NOMO-1 treated with DMSO at 0.1 percent for 48 hours (cell line): Measurements from ENCODE around the gene IQCM.
"Not testable (repeated sequence)": the region's sequence is repeated elsewhere in the genome, so short reads cannot be mapped to it uniquely, and the experiment has no call there.

Experiments used
- DNase-seq: peaks from one replicate; lab custom pipeline; 2025; ENCODE audit not compliant: unreplicated experiment; lab: John Stamatoyannopoulos, UW

Gene IQCM

DNA sequence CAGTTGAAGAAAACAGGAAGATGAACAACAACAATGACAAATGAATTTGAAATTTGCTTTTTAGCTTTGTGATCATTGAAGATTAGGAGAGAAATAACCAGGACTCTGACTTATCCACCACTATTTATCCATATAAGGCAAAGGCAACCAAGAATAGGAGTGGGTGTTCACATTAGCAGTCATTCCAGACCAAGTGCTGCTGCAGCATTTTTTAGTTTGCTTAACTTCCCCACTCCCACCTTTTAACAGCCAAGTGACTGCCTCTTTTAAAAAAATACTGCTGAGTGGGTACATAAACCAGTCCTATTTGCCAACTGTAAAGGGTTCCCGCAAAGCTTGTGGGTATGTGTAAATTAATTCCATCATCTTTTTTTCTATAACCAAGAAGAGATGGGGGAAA is 230.9 kb downstream of the IQCM start:
- DNase-seq: no peak

DNA sequence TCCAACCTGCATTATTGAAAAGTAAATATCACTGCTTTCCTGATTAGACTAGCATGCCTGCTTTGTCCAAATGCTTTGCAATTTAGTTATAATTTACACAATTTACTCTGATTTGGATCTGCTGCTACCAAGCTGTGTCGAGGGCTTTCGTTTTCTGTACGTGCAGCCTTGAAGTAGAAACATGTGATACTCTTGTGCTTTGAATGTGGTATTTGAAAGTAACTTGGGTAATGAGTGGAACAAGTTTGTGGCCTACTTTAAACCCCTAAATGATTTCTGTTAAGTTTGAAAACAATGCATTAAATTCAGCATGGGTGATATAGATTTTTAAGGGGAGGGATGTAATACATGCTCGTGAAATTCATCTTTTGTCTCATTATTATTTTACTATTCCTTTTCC is 240.7 kb downstream of the IQCM start:
- DNase-seq: no peak

- DNase-seq: no peak
These were observed 242.9 kb downstream of the IQCM start for GRCh38 chr4:149572716-149573115.

DNA sequence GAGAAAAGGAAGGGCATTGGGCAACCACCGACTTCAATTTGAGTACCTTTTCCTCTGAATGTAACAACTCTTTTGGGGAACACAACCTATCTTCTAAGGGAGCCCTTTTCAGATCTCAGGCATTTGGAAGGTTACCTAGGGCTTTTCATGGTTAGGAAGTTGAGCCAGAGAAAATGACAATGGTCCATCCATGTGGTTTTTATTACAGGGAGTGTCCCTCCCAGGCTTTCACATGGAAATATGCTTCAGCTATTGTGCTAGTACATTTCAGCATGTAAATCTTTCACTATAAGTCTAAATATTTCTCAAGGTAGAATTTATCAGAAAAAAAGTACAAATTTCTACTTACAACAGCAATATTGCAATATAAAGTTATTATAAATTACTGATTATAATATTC is 259.8 kb downstream of the IQCM start:
- no peak for DNase-seq

DNA sequence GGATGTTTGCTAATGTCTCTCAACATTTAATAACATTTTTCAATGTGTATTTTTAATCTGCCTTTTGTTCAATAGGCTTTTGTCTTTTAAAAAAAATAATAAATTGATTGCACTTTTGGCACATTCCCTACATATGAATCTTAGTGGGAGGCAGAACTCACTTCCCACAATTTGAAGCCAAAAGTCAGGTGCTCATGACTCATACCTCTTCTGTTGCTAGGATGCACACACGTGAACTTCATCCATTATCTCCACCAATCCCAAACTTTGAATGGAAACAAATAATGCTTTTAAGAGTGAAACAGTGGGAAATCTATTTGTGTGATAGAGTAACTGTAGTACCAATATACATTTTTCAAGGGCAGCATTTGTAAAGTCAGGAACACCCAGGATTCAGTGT is 260.5 kb downstream of the IQCM start:
- no peak for DNase-seq

DNA sequence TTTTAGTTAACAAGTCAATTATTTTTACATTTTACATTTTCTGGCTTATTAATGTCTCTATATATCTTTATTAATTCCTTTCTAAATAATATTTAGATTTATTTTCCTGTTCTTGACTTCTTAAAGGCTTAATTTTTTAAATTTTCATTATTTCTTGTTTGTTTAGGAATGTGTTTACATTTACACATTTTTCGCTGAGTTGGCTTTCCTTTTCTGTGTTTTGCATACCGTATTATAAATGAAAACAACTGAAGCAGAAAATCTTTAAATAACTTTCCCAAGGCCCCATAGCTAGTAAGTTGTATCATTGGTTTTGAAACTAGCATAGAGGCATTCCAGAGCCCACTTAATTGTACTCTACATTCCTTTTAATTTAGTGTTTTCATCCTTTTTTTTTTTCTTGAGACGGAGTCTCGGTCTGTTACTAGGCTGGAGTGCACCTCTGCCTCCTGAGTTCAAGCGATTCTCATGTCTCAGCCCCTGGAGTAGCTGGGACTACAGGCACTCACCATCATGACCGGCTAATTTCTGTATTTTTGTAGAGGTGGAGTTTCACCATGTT is 261.6 kb downstream of the IQCM start:
- no peak for DNase-seq

DNA sequence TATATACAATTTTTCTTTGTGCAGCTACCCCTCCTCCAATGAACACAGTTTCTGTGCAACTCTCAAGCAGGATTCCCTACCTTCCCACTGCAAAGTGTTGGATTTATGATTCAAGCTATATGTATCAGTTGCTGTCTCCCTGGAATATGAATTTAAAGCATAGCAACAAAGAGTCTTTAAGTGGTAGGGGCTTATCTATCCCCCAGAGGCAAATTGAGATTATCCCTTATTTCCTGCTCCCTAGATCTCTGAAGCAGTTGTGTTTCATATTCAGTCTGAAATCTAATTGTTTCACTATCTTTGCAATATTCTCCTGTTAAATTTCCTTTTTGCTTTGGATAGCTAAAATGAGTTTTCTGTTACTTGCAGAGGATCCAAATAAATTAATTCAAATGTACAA is 263.0 kb downstream of the IQCM start:
- DNase-seq: no peak

DNA sequence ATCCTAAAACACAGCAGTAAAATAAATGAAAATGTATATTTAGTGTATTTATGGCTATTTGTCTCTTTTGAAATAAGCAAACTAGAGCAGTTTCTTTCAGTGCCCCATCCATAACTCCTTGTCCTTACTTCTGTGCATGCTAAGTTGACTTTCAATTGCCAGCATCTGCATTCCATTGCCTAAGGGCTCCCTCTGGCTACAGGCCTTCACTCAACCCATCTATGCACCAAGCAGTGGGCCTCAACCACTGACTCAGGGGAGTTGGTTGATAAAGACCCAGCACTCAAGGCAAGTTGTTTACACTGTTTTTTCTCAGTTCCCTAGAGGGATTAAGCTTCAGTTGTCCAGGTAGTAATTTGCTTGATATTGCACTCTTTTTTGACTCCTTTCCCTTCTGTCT is 265.7 kb downstream of the IQCM start:
- no peak for DNase-seq

DNA sequence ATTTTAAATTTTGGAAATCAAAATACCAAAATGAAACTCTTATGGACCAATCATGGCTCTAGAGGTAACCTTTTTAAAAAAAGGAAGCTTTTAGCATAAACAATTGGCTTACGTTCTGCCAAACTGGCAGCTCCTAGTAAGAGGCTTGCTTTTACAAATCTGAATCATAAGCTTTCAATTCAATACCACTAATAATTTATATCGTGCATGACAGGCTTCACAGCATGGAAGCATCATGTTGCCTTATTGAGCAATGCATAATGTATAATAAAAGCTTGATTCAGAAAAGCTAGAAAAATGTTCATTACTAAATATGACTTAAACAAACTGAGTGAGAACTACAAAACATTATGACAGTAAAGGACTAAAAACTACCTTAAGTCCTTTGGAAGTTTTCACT is 280.9 kb downstream of the IQCM start:
- no peak for DNase-seq

DNA sequence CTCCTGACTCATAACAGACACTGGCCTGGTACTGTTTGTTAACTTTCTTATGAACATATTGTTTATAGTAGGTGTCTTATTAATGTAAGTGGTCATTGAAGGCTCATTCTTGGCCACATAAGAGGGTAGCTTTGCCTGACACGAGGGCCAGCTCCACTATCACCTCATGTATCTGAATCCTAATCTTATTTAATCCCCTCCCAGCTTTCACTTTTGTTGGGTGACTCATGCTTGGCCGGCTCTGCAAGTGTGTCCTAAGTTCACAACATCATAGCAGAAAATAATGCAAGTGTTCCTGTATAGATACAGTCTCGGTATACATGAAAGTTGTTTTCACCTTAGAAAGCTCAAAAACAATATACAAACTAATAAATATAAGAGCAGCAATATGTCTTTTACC is 283.8 kb downstream of the IQCM start:
- no peak for DNase-seq

DNA sequence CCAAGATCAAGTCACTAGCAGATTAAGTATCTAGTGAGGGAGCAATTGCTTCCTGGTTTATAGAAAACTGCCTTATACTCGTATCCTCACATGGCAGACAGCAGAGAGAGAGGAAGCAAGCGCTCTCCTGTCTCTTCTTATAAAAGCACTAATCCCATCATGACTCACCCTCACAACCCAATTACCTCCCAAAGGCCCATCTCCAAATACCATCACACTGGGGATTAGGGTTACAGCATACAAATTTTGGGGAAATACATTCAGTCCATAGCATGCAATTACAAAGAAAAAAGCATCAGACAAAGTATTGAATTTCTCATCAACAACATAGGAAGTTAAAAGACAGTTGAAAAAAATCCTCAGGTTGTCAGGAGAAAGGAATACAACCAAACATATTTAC is 292.6 kb downstream of the IQCM start:
- DNase-seq: no peak

DNA sequence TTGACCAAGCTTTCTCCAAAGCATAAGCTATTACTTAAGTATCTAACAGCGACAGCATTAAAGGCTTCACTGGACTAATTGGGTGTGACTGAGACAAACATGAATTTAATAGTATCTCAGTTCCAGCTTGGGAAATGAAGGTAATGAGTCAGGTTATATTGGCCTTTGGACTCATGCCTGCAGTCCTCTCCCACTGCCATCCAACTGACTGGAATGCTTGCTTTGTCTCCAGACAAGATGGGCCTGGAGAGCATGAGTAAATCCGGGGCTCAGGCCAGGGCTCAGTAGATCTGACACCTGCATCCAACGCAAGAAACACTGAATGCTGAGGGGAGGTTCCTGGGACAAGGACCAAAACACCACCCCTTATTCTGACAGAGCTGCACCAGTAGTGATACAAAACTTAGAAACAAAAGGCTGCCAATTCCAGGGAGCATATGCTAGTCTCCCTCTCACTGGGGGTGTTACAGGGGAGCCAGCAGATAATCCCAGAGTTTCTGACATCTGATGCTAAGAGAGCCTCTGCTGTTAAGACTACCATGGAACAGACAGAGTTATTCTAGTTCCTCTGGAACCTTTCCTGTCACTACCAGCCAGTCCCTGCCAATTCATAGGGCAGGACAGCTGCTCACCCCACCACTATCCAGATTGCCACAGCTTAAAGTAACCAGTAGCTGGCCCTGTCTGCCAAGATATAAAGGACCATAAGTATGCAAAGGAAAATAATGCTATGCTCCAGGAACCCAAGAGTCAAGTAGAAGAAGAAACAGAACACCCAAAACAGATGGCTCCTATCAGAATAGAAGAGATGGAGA is 293.8 kb downstream of the IQCM start:
- DNase-seq: no peak

- no peak for DNase-seq
These were observed 297.2 kb downstream of the IQCM start for GRCh38 chr4:149518471-149518870.

DNA sequence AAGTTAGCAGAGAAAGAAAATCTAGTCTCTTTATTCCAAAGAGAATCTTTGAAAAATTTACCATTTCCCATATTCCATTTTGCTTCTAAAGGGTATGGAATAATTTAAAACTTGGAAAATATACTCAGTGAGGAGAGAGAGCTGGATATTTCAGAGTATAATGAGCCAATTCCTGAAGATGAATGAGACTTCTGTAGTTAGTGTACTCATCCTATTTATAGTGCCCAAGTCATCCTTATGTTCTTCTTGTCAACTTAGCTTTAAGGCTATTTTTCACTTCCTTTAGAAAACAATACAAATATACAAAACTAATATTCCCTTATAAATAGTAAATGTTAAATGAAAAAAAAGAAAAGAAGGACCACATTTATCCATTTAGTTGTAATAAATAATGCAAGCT is 302.6 kb downstream of the IQCM start:
- no peak for DNase-seq

- no peak for DNase-seq
These were observed 303.1 kb downstream of the IQCM start for GRCh38 chr4:149512501-149512900.

DNA sequence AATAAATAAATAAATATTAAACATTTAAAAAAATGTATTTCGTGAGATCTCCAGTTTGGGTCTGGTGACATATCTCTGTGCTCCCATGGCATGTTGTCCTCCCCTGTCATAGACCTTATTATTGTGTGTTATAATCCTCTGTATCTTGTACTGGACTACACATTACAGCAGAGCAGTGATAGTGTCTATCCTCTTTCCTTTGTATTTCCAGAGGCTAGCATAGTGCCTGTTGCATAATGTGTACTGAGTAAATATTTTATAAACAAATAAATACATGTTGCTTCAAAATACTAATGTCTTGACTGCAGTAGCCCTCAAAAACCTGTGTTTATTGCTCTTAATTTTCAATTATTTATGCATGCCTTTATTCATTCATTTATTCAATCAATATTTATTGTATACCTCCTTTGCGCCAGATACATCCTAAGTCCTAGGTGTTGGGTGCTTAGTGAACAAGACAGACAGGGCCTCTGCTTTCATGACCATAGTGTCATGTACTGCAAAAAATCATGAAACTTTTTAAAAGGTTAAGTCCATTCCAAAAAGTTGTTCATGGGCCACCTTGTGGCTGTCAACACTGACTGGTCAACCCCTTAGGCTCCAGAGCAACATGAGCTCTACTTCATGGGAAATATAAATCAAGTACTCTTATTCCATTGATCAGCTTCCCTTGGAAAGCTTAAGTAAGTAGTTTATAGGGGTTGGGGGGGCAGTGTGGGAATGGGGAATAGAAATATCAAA is 303.9 kb downstream of the IQCM start:
- DNase-seq: no peak

- DNase-seq: not testable (repeated sequence)
These were observed 308.3 kb downstream of the IQCM start for GRCh38 chr4:149507309-149507708.

GRCh38 chr4:149500806-149501205 is 314.8 kb downstream of the IQCM start:
- no peak for DNase-seq

DNA sequence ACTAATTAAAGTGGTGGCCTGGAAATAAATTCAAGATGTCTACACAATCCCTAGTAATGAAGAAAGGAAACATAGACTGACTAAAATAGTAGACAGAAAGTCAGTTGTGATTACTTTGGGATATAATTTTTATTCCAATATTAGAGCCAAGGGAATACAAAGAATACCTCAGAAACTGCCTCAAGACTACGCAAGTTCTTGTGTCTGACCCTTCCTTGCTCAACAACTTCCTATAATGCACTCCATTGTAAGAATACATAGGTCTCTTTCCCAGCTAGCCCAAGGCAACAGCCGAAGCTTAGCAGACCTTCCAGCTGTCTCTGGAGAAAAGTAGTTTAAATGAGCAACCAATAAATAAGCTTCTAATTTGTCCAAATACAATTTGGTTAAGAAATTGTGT is 315.9 kb downstream of the IQCM start:
- DNase-seq: no peak

DNA sequence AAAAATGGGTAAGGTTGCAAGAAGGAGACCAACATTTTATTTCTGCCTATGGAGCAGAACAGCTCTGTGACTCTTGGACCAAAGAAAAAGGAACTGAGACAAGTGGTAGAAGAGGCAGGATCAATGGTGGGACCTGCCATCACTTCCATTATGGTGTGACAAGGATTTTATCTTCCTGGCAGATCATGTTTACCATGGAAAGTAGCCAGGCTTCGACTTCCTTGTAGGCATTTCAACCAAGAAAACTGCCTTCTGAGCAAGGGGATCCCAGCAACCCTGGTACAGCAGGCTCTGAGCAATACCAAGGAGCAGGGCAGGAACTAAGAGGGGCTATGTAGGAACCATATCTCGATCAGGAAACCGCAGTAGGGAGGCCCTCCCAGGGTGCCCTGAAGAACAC is 317.4 kb downstream of the IQCM start:
- no peak for DNase-seq

GRCh38 chr4:149493492-149493891 is 322.2 kb downstream of the IQCM start:
- DNase-seq: no peak

- DNase-seq: no peak
These were observed 326.3 kb downstream of the IQCM start for GRCh38 chr4:149489321-149489720.
